ENCODE measurements around the gene CHKA. TPM values are rescaled to one million over a fixed set of nuclear protein-coding genes. Genes with fewer than 3 reads are reported as not detected.

The CHKA gene
- total and polyA plus RNA-seq, 9 of the 15 experiments (the other 6 are each of a cell fraction or from before 2014, with no cell fraction given) = 3.6 to 37.0 (median 30.2) TPM

GRCh38 chr11:68038226-68038717, 82.9 kb downstream of the CHKA start (continued):
- TF ChIP-seq BRF1 (IDR thresholded peaks at IDR 0.05; ENCODE audit: borderline replicate concordance, extremely low read depth, insufficient read length) (no peak), MAFK (IDR thresholded peaks at IDR 0.05; ENCODE audit: low read length) (no peak), ZNF282 (CRISPR knock-in tag; IDR thresholded peaks at IDR 0.05) (no peak), HDAC1 (IDR thresholded peaks at IDR 0.05) (peak in 1 of 2 experiments; percentile 45; a peak in 2 of 4 replicates), ATF2 (CRISPR knock-in tag; IDR thresholded peaks at IDR 0.05) (no peak), ETS2 (tag; IDR thresholded peaks at IDR 0.05; ENCODE audit: borderline replicate concordance, poor library complexity, severe bottlenecking) (no peak), HDAC6 (IDR thresholded peaks at IDR 0.05; ENCODE audit: low read depth, low read length) (no peak), MYC (IDR thresholded peaks at IDR 0.05; ENCODE audit: low read depth, low read length) (no peak), MYC (CRISPR knock-in tag; IDR thresholded peaks at IDR 0.05; ENCODE audit: borderline replicate concordance, low read depth) (0 out of 2 replicates have a peak, but pooled peaks have one; percentile 36), SMARCA5 (IDR thresholded peaks at IDR 0.05) (no peak), ZNF398 (CRISPR knock-in tag; IDR thresholded peaks at IDR 0.05) (no peak), ZNF280A (IDR thresholded peaks at IDR 0.05; ENCODE audit: low read depth, partially characterized antibody) (no peak), GTF3C2 (IDR thresholded peaks at IDR 0.05; ENCODE audit: borderline replicate concordance, extremely low read depth, insufficient read length) (no peak), ZNF507 (tag; conservative IDR thresholded peaks at IDR 0.05) (no peak), POLR2H (tag; IDR thresholded peaks at IDR 0.05; ENCODE audit: low read depth) (no peak), RAD21 (CRISPR knock-in tag; conservative IDR thresholded peaks at IDR 0.05 in 1 of 2, IDR thresholded peaks at IDR 0.05 in 1 of 2) (no peak), KLF1 (tag; IDR thresholded peaks at IDR 0.05) (no peak), ZC3H8 (IDR thresholded peaks at IDR 0.05) (no peak), KDM2B (CRISPR knock-in tag; IDR thresholded peaks at IDR 0.05) (no peak), ZNF778 (CRISPR knock-in tag; IDR thresholded peaks at IDR 0.05) (no peak), ATF1 (CRISPR knock-in tag; IDR thresholded peaks at IDR 0.05) (no peak), ATF1 (tag; IDR thresholded peaks at IDR 0.05) (peak; percentile 42), MAFF (IDR thresholded peaks at IDR 0.05; ENCODE audit: low read length) (no peak)
